ENCODE data around the gene FAM131B. TPM values are rescaled to one million over a fixed set of nuclear protein-coding genes. Genes with fewer than 3 reads are reported as not detected.

Gene FAM131B
- total and polyA plus RNA-seq, 9 of the 15 experiments (the other 6 are each of a cell fraction or from before 2014, with no cell fraction given) = 0.03 to 0.04 TPM; not detected in 7

GRCh38 chr7:143305423-143306070, 57.0 kb downstream of the FAM131B start:
- BruUV-seq (replicated peaks) = TSS peak; percentile 4
- POLR2A ChIA-PET = interaction anchor here (0.8 to 1.7 kb wide), 3 partner anchors 13 to 65 kb away, joined by 4 to 7 read pairs (median 4); no protein-coding TSS in a partner anchor
- FAIRE-seq = peak; percentile 86
- TF ChIP-seq HEY1 (CRISPR knock-in tag; IDR thresholded peaks at IDR 0.05; ENCODE audit: borderline replicate concordance) (no peak), ZZZ3 (IDR thresholded peaks at IDR 0.05) (peak; percentile 41; the same call in 1 of the 2 replicates), CREM (IDR thresholded peaks at IDR 0.05; ENCODE audit: low read depth) (peak; percentile 56; the same call in 1 of the 2 replicates), CEBPB (tag; IDR thresholded peaks at IDR 0.05) (no peak), MTA3 (IDR thresholded peaks at IDR 0.05; ENCODE audit: borderline replicate concordance) (0 out of 2 replicates have a peak, but pooled peaks have one; percentile 48), SMARCA5 (IDR thresholded peaks at IDR 0.05) (peak; percentile 66; the same call in 1 of the 2 replicates), SMC3 (conservative IDR thresholded peaks at IDR 0.05; ENCODE audit: insufficient read depth, low read depth, low read length) (peak; percentile 86), STAG1 (CRISPR knock-in tag; IDR thresholded peaks at IDR 0.05; ENCODE audit: borderline replicate concordance) (peak; percentile 64; the same call in 1 of the 2 replicates), SMAD4 (CRISPR knock-in tag; conservative IDR thresholded peaks at IDR 0.05) (0 out of 2 replicates have a peak, but pooled peaks have one; percentile 21), ZKSCAN1 (IDR thresholded peaks at IDR 0.05; ENCODE audit: low read depth, low read length) (peak; percentile 29; the same call in 1 of the 2 replicates), TEAD4 (IDR thresholded peaks at IDR 0.05; ENCODE audit: low read length) (0 out of 2 replicates have a peak, but pooled peaks have one; percentile 8), TEAD4 (CRISPR knock-in tag; IDR thresholded peaks at IDR 0.05; ENCODE audit: borderline replicate concordance) (no peak)
- TF ChIP-seq, protein P1, sequence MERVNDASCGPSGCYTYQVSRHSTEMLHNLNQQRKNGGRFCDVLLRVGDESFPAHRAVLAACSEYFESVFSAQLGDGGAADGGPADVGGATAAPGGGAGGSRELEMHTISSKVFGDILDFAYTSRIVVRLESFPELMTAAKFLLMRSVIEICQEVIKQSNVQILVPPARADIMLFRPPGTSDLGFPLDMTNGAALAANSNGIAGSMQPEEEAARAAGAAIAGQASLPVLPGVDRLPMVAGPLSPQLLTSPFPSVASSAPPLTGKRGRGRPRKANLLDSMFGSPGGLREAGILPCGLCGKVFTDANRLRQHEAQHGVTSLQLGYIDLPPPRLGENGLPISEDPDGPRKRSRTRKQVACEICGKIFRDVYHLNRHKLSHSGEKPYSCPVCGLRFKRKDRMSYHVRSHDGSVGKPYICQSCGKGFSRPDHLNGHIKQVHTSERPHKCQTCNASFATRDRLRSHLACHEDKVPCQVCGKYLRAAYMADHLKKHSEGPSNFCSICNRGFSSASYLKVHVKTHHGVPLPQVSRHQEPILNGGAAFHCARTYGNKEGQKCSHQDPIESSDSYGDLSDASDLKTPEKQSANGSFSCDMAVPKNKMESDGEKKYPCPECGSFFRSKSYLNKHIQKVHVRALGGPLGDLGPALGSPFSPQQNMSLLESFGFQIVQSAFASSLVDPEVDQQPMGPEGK (CRISPR knock-in tag; IDR thresholded peaks at IDR 0.05; ENCODE audit: borderline replicate concordance) = no peak
- TF ChIP-seq, protein P2, sequence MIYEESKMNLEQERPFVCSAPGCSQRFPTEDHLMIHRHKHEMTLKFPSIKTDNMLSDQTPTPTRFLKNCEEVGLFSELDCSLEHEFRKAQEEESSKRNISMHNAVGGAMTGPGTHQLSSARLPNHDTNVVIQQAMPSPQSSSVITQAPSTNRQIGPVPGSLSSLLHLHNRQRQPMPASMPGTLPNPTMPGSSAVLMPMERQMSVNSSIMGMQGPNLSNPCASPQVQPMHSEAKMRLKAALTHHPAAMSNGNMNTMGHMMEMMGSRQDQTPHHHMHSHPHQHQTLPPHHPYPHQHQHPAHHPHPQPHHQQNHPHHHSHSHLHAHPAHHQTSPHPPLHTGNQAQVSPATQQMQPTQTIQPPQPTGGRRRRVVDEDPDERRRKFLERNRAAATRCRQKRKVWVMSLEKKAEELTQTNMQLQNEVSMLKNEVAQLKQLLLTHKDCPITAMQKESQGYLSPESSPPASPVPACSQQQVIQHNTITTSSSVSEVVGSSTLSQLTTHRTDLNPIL (CRISPR knock-in tag; IDR thresholded peaks at IDR 0.05) = no peak

More at GRCh38 chr7:143305423-143306070, 57.0 kb downstream of the FAM131B start:
- Histone ChIP-seq H3K79me2 (ENCODE audit: control insufficient read depth, insufficient read depth, low read length) (no peaks in the 10 kb centered on the region), H3K4me2 (ENCODE audit: insufficient read depth, low read length) (no peak overlapping the region), H3K27ac (ENCODE audit: extremely low read depth, low read depth, low read length) (no peak overlapping the region), H3K9ac (ENCODE audit: insufficient read depth in 1 of 2, low read depth in 2 of 2, low read length in 2 of 2) (no peak overlapping the region), H4K20me1 (replicated peaks; ENCODE audit: control insufficient read depth, insufficient read depth, low read length) (peaks cover 12% of the 10 kb centered on the region; the same call in 1 of the 2 replicates), H3K4me1 (replicated peaks in 1 of 2; ENCODE audit: control insufficient read depth in 2 of 2, insufficient read depth in 2 of 2, low read length in 2 of 2) (no peaks in the 10 kb centered on the region), H3K9me3 (replicated peaks; ENCODE audit: control insufficient read depth, insufficient read depth, low read depth, low read length) (no peaks in the 10 kb centered on the region), H3K9me1 (ENCODE audit: control insufficient read depth, insufficient read depth, low read length) (no peaks in the 10 kb centered on the region), H3K36me3 (ENCODE audit: control insufficient read depth, insufficient read depth, low read length) (peaks cover 78% of the 10 kb centered on the region), H2AFZ (ENCODE audit: low read depth, low read length) (no peak overlapping the region), H3K4me3 (no peak overlapping the region), H3K27me3 (ENCODE audit: control insufficient read depth in 2 of 2, insufficient read depth in 2 of 2, low read length in 2 of 2) (no peaks in the 10 kb centered on the region)
- ATAC-seq (peak; percentile 97), DNase-seq (ENCODE audit: extremely low read depth in 1 of 4, low spot score in 3 of 4) (peak; percentile 76 to 88 (median 78))
- intact Hi-C loops (cut with micrococcal nuclease) = loop anchor here (1.0 to 2.0 kb wide), 3 partner anchors 37 to 297 kb away; no protein-coding TSS in a partner anchor
- 42% methylated on average over 10 of the region's 10 CpGs for WGBS (ENCODE audit: insufficient coverage, low coverage, missing lambda C conversion rate)
- CTCF ChIA-PET (ENCODE audit: low intra/inter-chr PET ratio) = interaction anchor here (0.7 to 4.1 kb wide), 2 partner anchors 65 to 717 kb away, joined by 4 to 39 read pairs; no protein-coding TSS in a partner anchor
- in situ Hi-C loops (cut with MboI) = loop anchor here (10.0 kb wide), 2 partner anchors 61 to 291 kb away; no protein-coding TSS in a partner anchor
